GM12801 (cell line): ENCODE measurements around the gene PAIP2.

Experiments
- CTCF ChIP-seq: IDR thresholded peaks from one replicate; pipeline ENCODE4 v1.5.1; 2011; ENCODE audit warnings: control low read depth; ENCODE audit not compliant: insufficient read length; ENCODE audit errors: extremely low read depth

PAIP2 gene

GRCh38 chr5:139306628-139307379 is 34.9 kb upstream of the PAIP2 start:
- TF ChIP-seq CTCF, result no peak

- TF ChIP-seq CTCF, result no peak
Measured at GRCh38 chr5:139308797-139309196, 32.9 kb upstream of the PAIP2 start.

GRCh38 chr5:139312075-139312474 is 29.6 kb upstream of the PAIP2 start:
- TF ChIP-seq CTCF, result no peak

GRCh38 chr5:139314276-139314675 is 27.4 kb upstream of the PAIP2 start:
- TF ChIP-seq CTCF, result no peak

GRCh38 chr5:139315056-139315615 is 26.5 kb upstream of the PAIP2 start:
- no peak for TF ChIP-seq CTCF

GRCh38 chr5:139335811-139336210 is 5.8 kb upstream of the PAIP2 start:
- TF ChIP-seq CTCF, result no peak

- no peak for TF ChIP-seq CTCF
Measured at GRCh38 chr5:139340051-139340450, 1.6 kb upstream of the PAIP2 start.
